Neuronal stem cell (in vitro differentiated cells): ENCODE data around the gene IKBIP.
"Not testable (repeated sequence)": the region's sequence is repeated elsewhere in the genome, so short reads cannot be mapped to it uniquely, and the experiment has no call there.

Experiments
- DNase-seq: peaks from one replicate; pipeline ENCODE4 v3.0.0-alpha.2; 2013; ENCODE audit warnings: low spot score
- H2AFZ ChIP-seq: one replicate; pipeline ENCODE4 v1.6.1; 2013; ENCODE audit warnings: mild to moderate bottlenecking, low read length, inconsistent platforms
- H2AK5ac ChIP-seq: 2 replicates; pipeline ENCODE4 v1.6.1; 2013; ENCODE audit warnings: low read depth, mild to moderate bottlenecking, inconsistent platforms, low read length, moderate library complexity, mixed read lengths
- H2BK120ac ChIP-seq: 2 replicates; pipeline ENCODE4 v1.6.1; 2013; ENCODE audit warnings: low read depth, mild to moderate bottlenecking, inconsistent platforms, low read length, moderate library complexity, mixed read lengths
- H2BK12ac ChIP-seq: one replicate; pipeline ENCODE4 v1.6.1; 2013; ENCODE audit warnings: low read length, inconsistent platforms
- H2BK15ac ChIP-seq: 2 replicates; pipeline ENCODE4 v1.6.1; 2013; ENCODE audit warnings: mild to moderate bottlenecking, low read length, inconsistent platforms, mixed read lengths
- H2BK5ac ChIP-seq: one replicate; pipeline ENCODE4 v1.6.1; 2013; ENCODE audit warnings: inconsistent platforms, mild to moderate bottlenecking, low read length, moderate library complexity
- H3K14ac ChIP-seq: one replicate; pipeline ENCODE4 v1.6.1; 2013; ENCODE audit warnings: low read length, inconsistent platforms
- H3K18ac ChIP-seq: 2 replicates; pipeline ENCODE4 v1.6.1; 2013; ENCODE audit warnings: low read length, inconsistent platforms
- H3K23ac ChIP-seq: 2 replicates; pipeline ENCODE4 v1.6.1; 2013; ENCODE audit warnings: low read depth, mild to moderate bottlenecking, mixed read lengths, low read length, inconsistent platforms; ENCODE audit not compliant: poor library complexity
- H3K27ac ChIP-seq: replicated peaks from 3 replicates; pipeline ENCODE4 v1.5.1; 2013; ENCODE audit warnings: low read length, inconsistent platforms
- H3K27me3 ChIP-seq, 3 experiments: 2 replicates each; pipeline ENCODE4 v1.6.1; 2013; ENCODE audit warnings: low read length in 3 of 3, mild to moderate bottlenecking in 2 of 3, inconsistent platforms in 1 of 3, low read depth in 1 of 3, mixed read lengths in 1 of 3, moderate library complexity in 1 of 3; ENCODE audit not compliant: control insufficient read depth in 3 of 3, insufficient read depth in 3 of 3
- H3K36me3 ChIP-seq, 2 donors: replicated peaks in 1 of 2; 2 replicates each; pipeline ENCODE4 v1.6.1; 2013; ENCODE audit warnings: low read length in 2 of 2; ENCODE audit not compliant: control insufficient read depth in 2 of 2, insufficient read depth in 2 of 2
- H3K4ac ChIP-seq: 2 replicates; pipeline ENCODE4 v1.6.1; 2013; ENCODE audit warnings: inconsistent platforms, mild to moderate bottlenecking, low read length, moderate library complexity
- H3K4me1 ChIP-seq, 2 donors: 1 replicate in 1 of 2; 2 replicates in 1 of 2; pipeline ENCODE4 v1.6.1; 2013; ENCODE audit warnings: low read length in 2 of 2, low read depth in 1 of 2; ENCODE audit not compliant: control insufficient read depth in 2 of 2, insufficient read depth in 1 of 2
- H3K4me2 ChIP-seq: one replicate; pipeline ENCODE4 v1.6.1; 2013; ENCODE audit warnings: mild to moderate bottlenecking, low read length, inconsistent platforms; ENCODE audit not compliant: insufficient read depth, poor library complexity, severe bottlenecking
- H3K4me3 ChIP-seq, 2 donors: 2 replicates each; pipeline ENCODE4 v1.5.1; 2013; ENCODE audit warnings: low read length in 2 of 2, mild to moderate bottlenecking in 2 of 2, inconsistent platforms in 1 of 2, moderate library complexity in 1 of 2
- H3K79me1 ChIP-seq: one replicate; pipeline ENCODE4 v1.6.1; 2013; ENCODE audit warnings: low read depth, mild to moderate bottlenecking, inconsistent platforms, low read length, moderate library complexity
- H3K9ac ChIP-seq: one replicate; pipeline ENCODE4 v1.6.1; 2013; ENCODE audit warnings: mild to moderate bottlenecking, low read depth, low read length, inconsistent platforms; ENCODE audit not compliant: poor library complexity
- H3K9me3 ChIP-seq, 2 donors: replicated peaks in 1 of 2; 2 replicates each; pipeline versions ENCODE3 to v1.6.1; 2013; ENCODE audit warnings: low read length in 2 of 2, mild to moderate bottlenecking in 2 of 2, inconsistent platforms in 1 of 2, low read depth in 1 of 2, mixed read lengths in 1 of 2, moderate library complexity in 1 of 2; ENCODE audit not compliant: control insufficient read depth in 2 of 2, insufficient read depth in 1 of 2
- H4K8ac ChIP-seq: one replicate; pipeline ENCODE4 v1.6.1; 2013; ENCODE audit warnings: low read depth, mild to moderate bottlenecking, inconsistent platforms, low read length, moderate library complexity
- H4K91ac ChIP-seq: one replicate; pipeline ENCODE4 v1.6.1; 2013; ENCODE audit warnings: low read length, low read depth, mild to moderate bottlenecking, inconsistent platforms; ENCODE audit not compliant: poor library complexity
- WGBS, 2 donors: extraction: QIAGEN DNeasy Blood & Tissue Kit; methylation state at CpG; one replicate each; pipeline ENCODE4 v1.1.7; 2013; ENCODE audit warnings: missing lambda C conversion rate in 2 of 2, mixed read lengths in 1 of 2; ENCODE audit not compliant: insufficient read length in 2 of 2, insufficient replicate concordance in 1 of 2; ENCODE audit errors: extremely low coverage in 2 of 2; 5-methylcytosine and 5-hydroxymethylcytosine counted together

The IKBIP gene

DNA sequence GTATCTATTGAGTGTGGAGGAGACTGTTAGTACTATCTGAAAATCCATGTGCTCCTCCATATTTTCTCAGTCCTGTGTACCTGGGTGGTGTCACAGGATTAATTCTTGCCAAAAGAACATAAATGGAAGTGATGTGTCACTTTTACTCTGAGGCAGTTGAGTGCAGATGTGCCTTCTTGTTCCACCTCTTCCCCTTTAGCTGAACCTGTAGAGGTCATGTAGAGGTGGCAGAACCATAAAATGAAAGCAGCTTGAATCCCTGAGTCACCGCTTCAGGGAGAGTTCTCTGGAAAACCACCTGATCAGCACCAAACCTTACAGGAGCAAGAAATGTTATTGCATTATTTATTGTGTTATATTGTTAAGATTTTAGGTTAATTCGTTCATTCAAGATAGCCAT is 65.8 kb downstream of the IKBIP start:
- Histone ChIP-seq H3K9me3 (no peaks in the 10 kb centered on the region), H4K8ac (no peak overlapping the region), H2BK15ac (no peak overlapping the region), H2BK120ac (no peak overlapping the region), H3K4me2 (no peak overlapping the region), H2AFZ (no peak overlapping the region), H3K4ac (no peak overlapping the region), H3K36me3 (no peaks in the 10 kb centered on the region), H3K4me1 (no peaks in the 10 kb centered on the region), H3K23ac (no peak overlapping the region), H2BK5ac (no peak overlapping the region), H2BK12ac (no peak overlapping the region), H4K91ac (no peak overlapping the region), H3K79me1 (no peaks in the 10 kb centered on the region), H3K27ac (no peak overlapping the region), H3K9ac (no peak overlapping the region), H3K4me3 (no peak overlapping the region), H3K14ac (no peak overlapping the region), H2AK5ac (no peak overlapping the region), H3K18ac (no peak overlapping the region), H3K27me3 (no peaks in the 10 kb centered on the region)
- WGBS, 2 donors: no CpG with 5 or more reads among the region's 2 CpGs
- DNase-seq: no peak

GRCh38 chr12:98578392-98578791 is 66.2 kb downstream of the IKBIP start:
- Histone ChIP-seq H3K14ac (no peak overlapping the region), H2BK120ac (no peak overlapping the region), H2BK12ac (no peak overlapping the region), H3K27me3 (no peaks in the 10 kb centered on the region), H2BK15ac (no peak overlapping the region), H3K36me3 (no peaks in the 10 kb centered on the region), H2AK5ac (no peak overlapping the region), H3K79me1 (no peaks in the 10 kb centered on the region), H3K9ac (no peak overlapping the region), H3K9me3 (no peaks in the 10 kb centered on the region), H4K8ac (no peak overlapping the region), H3K4me1 (no peaks in the 10 kb centered on the region), H3K27ac (no peak overlapping the region), H3K23ac (no peak overlapping the region), H3K4me2 (no peak overlapping the region), H4K91ac (no peak overlapping the region), H3K4ac (no peak overlapping the region), H3K18ac (no peak overlapping the region), H3K4me3 (no peak overlapping the region), H2AFZ (no peak overlapping the region), H2BK5ac (no peak overlapping the region)
- WGBS, 2 donors: no CpG with 5 or more reads among the region's 1 CpG
- DNase-seq: no peak

- not testable (repeated sequence) for H2BK12ac ChIP-seq, DNase-seq, H3K4me3 ChIP-seq, H3K4ac ChIP-seq, H3K36me3 ChIP-seq, H3K9ac ChIP-seq, H3K79me1 ChIP-seq, H3K4me1 ChIP-seq, H3K9me3 ChIP-seq, H4K8ac ChIP-seq, H3K4me2 ChIP-seq, H4K91ac ChIP-seq, H2AFZ ChIP-seq, H2BK120ac ChIP-seq, H3K18ac ChIP-seq, H2AK5ac ChIP-seq, H2BK15ac ChIP-seq, H3K27ac ChIP-seq, H3K27me3 ChIP-seq, H3K23ac ChIP-seq, H2BK5ac ChIP-seq, H3K14ac ChIP-seq
- WGBS, 2 donors: no CpG with 5 or more reads among the region's 2 CpGs
Observed at GRCh38 chr12:98576795-98577194, 67.8 kb downstream of the IKBIP start.

DNA sequence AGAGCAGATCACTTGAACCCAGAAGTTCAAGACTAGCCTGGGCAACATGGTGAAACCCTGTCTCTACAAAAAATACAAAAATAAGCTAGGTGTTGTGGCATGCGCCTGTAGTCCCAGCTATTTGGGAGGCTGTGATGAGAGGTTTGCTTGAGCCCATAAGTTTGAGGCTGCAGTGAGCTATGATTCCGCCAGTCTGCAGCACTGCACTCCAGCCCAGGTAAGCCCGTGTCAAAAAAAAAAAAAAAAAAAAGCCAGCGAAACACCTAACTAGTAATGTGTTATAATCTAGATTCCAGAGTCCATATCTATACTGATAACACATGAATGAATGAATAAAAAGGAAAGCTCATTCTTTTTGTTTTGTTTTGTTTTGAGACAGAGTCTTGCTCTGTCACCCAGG is 69.6 kb downstream of the IKBIP start:
- Histone ChIP-seq H3K27me3 (no peaks in the 10 kb centered on the region), H2BK12ac (no peak overlapping the region), H3K23ac (no peak overlapping the region), H2BK15ac (no peak overlapping the region), H3K9ac (no peak overlapping the region), H2AFZ (no peak overlapping the region), H3K9me3 (no peaks in the 10 kb centered on the region), H4K8ac (no peak overlapping the region), H3K27ac (no peak overlapping the region), H4K91ac (no peak overlapping the region), H3K4me3 (no peak overlapping the region), H2AK5ac (no peak overlapping the region), H3K79me1 (no peaks in the 10 kb centered on the region), H2BK5ac (no peak overlapping the region), H3K14ac (no peak overlapping the region), H3K4me1 (no peaks in the 10 kb centered on the region), H3K4ac (no peak overlapping the region), H3K18ac (no peak overlapping the region), H3K4me2 (no peak overlapping the region), H3K36me3 (no peaks in the 10 kb centered on the region), H2BK120ac (no peak overlapping the region)
- WGBS, 2 donors: no CpG with 5 or more reads among the region's 4 CpGs
- DNase-seq: no peak
